Skeletal muscle satellite cell (primary cell): Measurements from ENCODE around the gene FOXP1.
A peak's percentile ranks its signal among the peaks of the same experiment; 100 is the strongest.
"Not testable (repeated sequence)": the region's sequence is repeated elsewhere in the genome, so short reads cannot be mapped to it uniquely, and the experiment has no call there.

ENCODE experiments used
- H3K27me3 ChIP-seq: 2 replicates; pipeline ENCODE4 v1.7.0; 2013; ENCODE audit warnings: low read length; ENCODE audit not compliant: control insufficient read depth, insufficient read depth
- H3K36me3 ChIP-seq: 2 replicates; pipeline ENCODE4 v1.7.0; 2013; ENCODE audit warnings: mild to moderate bottlenecking, control low read depth, low read length; ENCODE audit not compliant: insufficient read depth
- H3K4me1 ChIP-seq: 2 replicates; pipeline ENCODE4 v1.7.0; 2013; ENCODE audit warnings: low read length; ENCODE audit not compliant: control insufficient read depth, insufficient read depth
- H3K4me2 ChIP-seq: 2 replicates; pipeline ENCODE4 v1.7.0; 2013; ENCODE audit warnings: mild to moderate bottlenecking, low read length
- H3K4me3 ChIP-seq: 2 replicates; pipeline ENCODE4 v1.7.0; 2013; ENCODE audit warnings: low read length
- H3K9ac ChIP-seq: 2 replicates; pipeline ENCODE4 v1.7.0; 2013; ENCODE audit warnings: mild to moderate bottlenecking, low read depth, low read length, moderate library complexity
- H3K9me3 ChIP-seq: replicated peaks from 2 replicates; pipeline ENCODE4 v1.7.0; 2013; ENCODE audit warnings: mild to moderate bottlenecking, control low read depth, low read length

Gene FOXP1

GRCh38 chr3:71016178-71016845 lies 567.2 kb downstream of the FOXP1 start:
- Histone ChIP-seq H3K9me3 (no peaks in the 10 kb centered on the region), H3K4me3 (no peak overlapping the region), H3K4me2 (no peak overlapping the region), H3K4me1 (no peaks in the 10 kb centered on the region), H3K27me3 (no peaks in the 10 kb centered on the region), H3K9ac (no peak overlapping the region), H3K36me3 (peaks cover 29% of the 10 kb centered on the region)

- not testable (repeated sequence) for H3K9ac ChIP-seq, H3K4me2 ChIP-seq, H3K4me3 ChIP-seq, H3K27me3 ChIP-seq, H3K9me3 ChIP-seq, H3K4me1 ChIP-seq
- peaks cover 38% of the 10 kb centered on the region for H3K36me3 ChIP-seq
Observed at GRCh38 chr3:71014616-71015015, 568.9 kb downstream of the FOXP1 start.

- no peak overlapping the region for H3K9ac ChIP-seq
- no peaks in the 10 kb centered on the region for H3K27me3 ChIP-seq
- H3K4me2 ChIP-seq = no peak overlapping the region
- no peaks in the 10 kb centered on the region for H3K9me3 ChIP-seq
- H3K36me3 ChIP-seq = peaks cover 32% of the 10 kb centered on the region
- H3K4me1 ChIP-seq = peaks cover 9% of the 10 kb centered on the region
- no peak overlapping the region for H3K4me3 ChIP-seq
Observed at GRCh38 chr3:71012971-71013370, 570.6 kb downstream of the FOXP1 start.

DNA sequence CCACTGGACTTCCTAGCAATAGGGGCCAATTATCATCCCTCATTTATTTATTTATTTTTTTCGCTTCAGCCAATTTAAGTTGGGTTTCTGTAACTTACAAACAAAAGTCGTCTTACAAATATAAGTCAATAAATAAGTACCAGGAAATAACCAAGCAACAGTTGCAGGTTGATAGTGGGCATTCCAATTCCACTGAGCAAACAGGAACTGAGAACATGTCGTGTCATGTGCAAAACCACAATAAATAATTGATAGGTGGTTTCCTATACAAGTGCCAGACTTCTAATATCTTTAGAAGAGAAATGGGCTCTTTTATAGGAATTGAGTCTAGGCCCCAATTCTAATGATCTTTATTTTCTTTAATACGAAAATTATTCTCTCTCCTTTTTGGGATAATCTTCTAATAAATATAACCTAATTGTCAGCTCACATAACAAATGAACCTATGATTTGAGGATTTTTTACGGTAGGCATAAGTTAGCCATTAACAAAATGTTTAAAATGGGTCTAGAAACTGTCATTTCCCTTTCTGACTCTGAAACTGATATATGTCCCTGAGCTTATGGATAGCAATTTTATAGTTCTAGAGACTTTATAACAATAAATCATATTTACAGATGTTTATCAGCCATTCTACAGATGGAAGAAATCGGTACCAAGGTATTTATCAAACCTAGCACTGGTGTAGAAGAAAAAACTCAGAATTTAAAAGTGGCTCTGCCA lies 571.8 kb downstream of the FOXP1 start:
- Histone ChIP-seq H3K27me3 (no peaks in the 10 kb centered on the region), H3K4me2 (no peak overlapping the region), H3K4me3 (no peak overlapping the region), H3K36me3 (peaks cover 33% of the 10 kb centered on the region), H3K9me3 (no peaks in the 10 kb centered on the region), H3K4me1 (peaks cover 21% of the 10 kb centered on the region), H3K9ac (no peak overlapping the region)

DNA sequence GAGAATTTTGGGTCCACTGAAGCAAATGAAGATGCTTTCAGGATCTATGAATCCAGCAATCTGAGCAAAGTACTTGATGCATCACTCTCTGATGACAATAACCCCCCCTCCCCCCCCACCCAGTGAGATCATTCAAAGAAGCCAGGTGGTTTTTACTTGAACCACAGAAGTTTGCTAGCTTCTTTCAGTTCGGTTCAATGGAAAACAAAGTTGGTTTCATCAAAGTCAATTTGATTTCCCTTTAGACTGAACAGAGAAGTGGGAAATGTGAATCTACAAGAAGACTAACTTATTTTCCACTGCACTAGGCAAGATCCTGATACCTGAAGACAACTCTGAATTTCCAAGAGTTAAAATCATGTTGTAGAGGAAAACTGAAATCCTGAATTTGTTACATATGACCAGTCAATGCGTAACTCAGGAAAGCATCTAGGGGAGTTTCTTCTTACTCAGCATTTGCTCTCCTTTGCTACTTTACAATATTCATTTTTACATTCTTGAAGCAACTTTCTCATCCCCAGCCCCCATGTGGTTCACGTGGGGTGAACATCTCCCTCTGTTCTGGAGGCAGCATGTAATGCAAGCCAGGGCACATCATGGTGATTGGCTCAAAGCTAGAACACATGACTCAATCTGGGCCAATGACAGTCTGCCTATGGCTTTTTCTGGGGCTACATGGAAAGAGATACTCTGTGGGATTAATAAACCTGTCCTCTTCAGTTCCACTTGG lies 572.6 kb downstream of the FOXP1 start:
- Histone ChIP-seq H3K4me3 (no peak overlapping the region), H3K9ac (no peak overlapping the region), H3K4me1 (peaks cover 30% of the 10 kb centered on the region)

GRCh38 chr3:71008350-71008935 lies 575.1 kb downstream of the FOXP1 start:
- no peaks in the 10 kb centered on the region for H3K27me3 ChIP-seq
- H3K4me2 ChIP-seq = peak overlapping the region; percentile 36
- peaks cover 35% of the 10 kb centered on the region for H3K4me1 ChIP-seq
- peaks cover 22% of the 10 kb centered on the region for H3K36me3 ChIP-seq
- no peak overlapping the region for H3K4me3 ChIP-seq
- H3K9me3 ChIP-seq = no peaks in the 10 kb centered on the region
- no peak overlapping the region for H3K9ac ChIP-seq

More for the DNA sequence above, 572.6 kb downstream of the FOXP1 start:
- no peak overlapping the region for H3K4me2 ChIP-seq
- no peaks in the 10 kb centered on the region for H3K27me3 ChIP-seq
- H3K36me3 ChIP-seq = peaks cover 33% of the 10 kb centered on the region
- H3K9me3 ChIP-seq = no peaks in the 10 kb centered on the region

- Histone ChIP-seq H3K4me2 (peak overlapping the region; percentile 2), H3K27me3 (no peaks in the 10 kb centered on the region), H3K36me3 (peaks cover 18% of the 10 kb centered on the region), H3K4me3 (no peak overlapping the region), H3K9me3 (no peaks in the 10 kb centered on the region), H3K4me1 (peaks cover 35% of the 10 kb centered on the region), H3K9ac (peak overlapping the region; percentile 26)
Observed at GRCh38 chr3:71006810-71007785, 576.4 kb downstream of the FOXP1 start.

GRCh38 chr3:71005702-71006321 lies 577.7 kb downstream of the FOXP1 start:
- Histone ChIP-seq H3K9me3 (no peaks in the 10 kb centered on the region), H3K36me3 (peaks cover 13% of the 10 kb centered on the region), H3K4me1 (peaks cover 40% of the 10 kb centered on the region), H3K4me3 (peak overlapping the region; percentile 1), H3K9ac (peak overlapping the region; percentile 21), H3K27me3 (no peaks in the 10 kb centered on the region), H3K4me2 (peak overlapping the region; percentile 45)

GRCh38 chr3:71003511-71003910 lies 580.0 kb downstream of the FOXP1 start:
- H3K4me3 ChIP-seq = no peak overlapping the region
- no peak overlapping the region for H3K9ac ChIP-seq
- peaks cover 7% of the 10 kb centered on the region for H3K36me3 ChIP-seq
- H3K4me1 ChIP-seq = peaks cover 51% of the 10 kb centered on the region
- no peak overlapping the region for H3K4me2 ChIP-seq
- no peaks in the 10 kb centered on the region for H3K27me3 ChIP-seq
- H3K9me3 ChIP-seq = no peaks in the 10 kb centered on the region

DNA sequence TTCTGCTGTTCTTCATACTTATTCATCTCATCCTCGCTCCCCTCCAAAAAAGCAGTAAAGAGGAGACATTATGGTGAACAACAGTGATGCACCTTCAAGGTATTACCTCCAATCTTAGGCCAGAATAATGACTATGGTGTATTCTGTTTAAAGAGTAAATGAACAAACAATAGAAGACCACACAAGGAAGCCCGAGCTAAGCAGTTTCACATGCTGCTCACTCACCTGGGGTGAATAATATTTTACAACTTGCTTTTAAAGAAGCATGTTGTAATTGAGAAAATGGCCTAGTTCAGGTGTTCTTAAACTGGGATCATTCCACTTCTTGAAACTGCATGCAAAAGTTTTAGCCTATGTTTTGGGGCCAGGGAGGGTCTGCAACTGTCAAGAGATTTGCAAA lies 581.2 kb downstream of the FOXP1 start:
- H3K9me3 ChIP-seq = no peaks in the 10 kb centered on the region
- no peaks in the 10 kb centered on the region for H3K27me3 ChIP-seq
- no peak overlapping the region for H3K4me3 ChIP-seq
- peaks cover 38% of the 10 kb centered on the region for H3K4me1 ChIP-seq
- H3K4me2 ChIP-seq = no peak overlapping the region
- peaks cover 18% of the 10 kb centered on the region for H3K36me3 ChIP-seq
- no peak overlapping the region for H3K9ac ChIP-seq
